Fibroblast of skin of left quadriceps (primary cell): ENCODE measurements around the gene CELSR2.
"Not testable (repeated sequence)": the region's sequence is repeated elsewhere in the genome, so short reads cannot be mapped to it uniquely, and the experiment has no call there.

Experiments used
- DNase-seq, 2 experiments: peaks; one replicate each; pipeline ENCODE4 v3.0.0-alpha.2; 2013; ENCODE audit warnings: low read depth in 2 of 2

Gene CELSR2

GRCh38 chr1:109301874-109302273 lies 52.5 kb downstream of the CELSR2 start:
- DNase-seq: no peak

- no peak for DNase-seq
These were observed 55.0 kb downstream of the CELSR2 start for GRCh38 chr1:109304226-109304920.

GRCh38 chr1:109305991-109306390 lies 56.7 kb downstream of the CELSR2 start:
- not testable (repeated sequence) for DNase-seq

- DNase-seq: no peak
These were observed 57.5 kb downstream of the CELSR2 start, which contains the start of gene MYBPHL for GRCh38 chr1:109306832-109307273. TSS of gene MYBPHL (minus strand) at chr1:109307011. CDS start at chr1:109306991, 20 bp downstream.

- no peak for DNase-seq
These were observed 58.1 kb downstream of the CELSR2 start for GRCh38 chr1:109307274-109308021.

GRCh38 chr1:109309347-109309746 lies 60.0 kb downstream of the CELSR2 start:
- no peak for DNase-seq

GRCh38 chr1:109312246-109312645 lies 62.9 kb downstream of the CELSR2 start:
- DNase-seq: no peak

GRCh38 chr1:109312978-109313775 lies 63.8 kb downstream of the CELSR2 start:
- DNase-seq: no peak

- no peak for DNase-seq
These were observed 65.5 kb downstream of the CELSR2 start for GRCh38 chr1:109314795-109315194.

GRCh38 chr1:109315288-109315687 lies 65.9 kb downstream of the CELSR2 start:
- no peak for DNase-seq

GRCh38 chr1:109316506-109316905 lies 67.2 kb downstream of the CELSR2 start:
- no peak for DNase-seq

GRCh38 chr1:109319114-109319513 lies 69.8 kb downstream of the CELSR2 start:
- no peak for DNase-seq

- DNase-seq: no peak
These were observed 73.6 kb downstream of the CELSR2 start for GRCh38 chr1:109322974-109323373.
